Left lung (tissue), 10 donors: ENCODE results near the gene ZNF778. TPM values are rescaled to one million over a fixed set of nuclear protein-coding genes. Genes with fewer than 3 reads are reported as not detected.

Experiments used
- ATAC-seq: fragments of 200-7000 bp; cut with Tn5 transposase; one replicate; pipeline ENCODE4 v1.9.1; 2020; ENCODE audit warnings: moderate library complexity
- DNase-seq, 4 donors: peaks; one replicate each; pipeline ENCODE4 v3.0.0-alpha.2; 2013 to 2020
- H3K27ac ChIP-seq, 2 donors: fragments of 200-600 bp; sonication (generic) in 1 of 2; one replicate each; pipeline versions ENCODE4 v1.5.0 to v1.8.0; 2020 to 2021
- H3K27me3 ChIP-seq, 2 donors: fragments of 200-600 bp; sonication (generic) in 1 of 2; one replicate each; pipeline versions ENCODE4 v1.5.0 to v1.8.0; 2020 to 2021
- H3K36me3 ChIP-seq, 2 donors: fragments of 200-600 bp; sonication (generic) in 1 of 2; one replicate each; pipeline versions ENCODE4 v1.5.0 to v1.8.0; 2020 to 2021
- H3K4me1 ChIP-seq, 2 donors: fragments of 200-600 bp; one replicate each; pipeline ENCODE4 v1.8.0; 2021
- H3K4me3 ChIP-seq, 2 donors: fragments of 200-600 bp; sonication (generic) in 1 of 2; one replicate each; pipeline versions ENCODE4 v1.5.0 to v1.8.0; 2020 to 2021; ENCODE audit warnings: mild to moderate bottlenecking in 1 of 2
- H3K9me3 ChIP-seq, 2 donors: fragments of 200-600 bp; sonication (generic) in 1 of 2; one replicate each; pipeline versions ENCODE4 v1.5.0 to v1.8.0; 2020 to 2021
- CTCF ChIP-seq, 2 donors: fragments of 200-600 bp; sonication (generic) in 1 of 2; IDR thresholded peaks; one replicate each; pipeline versions ENCODE4 v1.5.0 to v1.8.0; 2021; ENCODE audit warnings: antibody characterized with exemption in 2 of 2
- intact Hi-C, 2 donors: fragments of 100-400 bp; cut with DNase I; formaldehyde crosslinking; loops; one replicate each; pipeline versions ENCODE4 v1.11.2 to v1.14.2; 2022
- polyA plus RNA-seq, 6 donors: library from polyadenylated mRNA; unstranded; fragments of 120-200 nt; gene quantifications; one replicate each; pipeline ENCODE4 v1.2.1, GENCODE V29; 2013; ENCODE audit not compliant: insufficient read length in 6 of 6
- total RNA-seq, 2 donors: library from RNA; stranded (reverse); fragmentation: NEBNext Ultra II Directional; extraction: Animal tissue kit (Norgen Biotek cat#: 25700); gene quantifications; one replicate each; pipeline ENCODE4 v1.2.1, GENCODE V29; 2021
- donor health status: DM: no; HTN: yes; CAD: no.
- donor health status: DM: no; HTN: no; CAD: no.

Gene ZNF778
- total and polyA plus RNA-seq, 8 donors = 4.0 to 9.5 (median 6.1) TPM

GRCh38 chr16:89274561-89275283 lies 57.2 kb downstream of the ZNF778 start:
- ATAC-seq (no peak), DNase-seq (peak in 1 of 4 donors; percentile 64)
- TF ChIP-seq CTCF (IDR thresholded peaks at IDR 0.05) = no peak
- Histone ChIP-seq H3K4me3 (no peak overlapping the region), H3K27me3 (no peaks in the 10 kb centered on the region), H3K27ac (no peak overlapping the region), H3K4me1 (no peaks in the 10 kb centered on the region), H3K9me3 (no peaks in the 10 kb centered on the region), H3K36me3 (peaks cover 0 to 97% of the 10 kb centered on the region in 2 donors)
- intact Hi-C loops = no loop called here

DNA sequence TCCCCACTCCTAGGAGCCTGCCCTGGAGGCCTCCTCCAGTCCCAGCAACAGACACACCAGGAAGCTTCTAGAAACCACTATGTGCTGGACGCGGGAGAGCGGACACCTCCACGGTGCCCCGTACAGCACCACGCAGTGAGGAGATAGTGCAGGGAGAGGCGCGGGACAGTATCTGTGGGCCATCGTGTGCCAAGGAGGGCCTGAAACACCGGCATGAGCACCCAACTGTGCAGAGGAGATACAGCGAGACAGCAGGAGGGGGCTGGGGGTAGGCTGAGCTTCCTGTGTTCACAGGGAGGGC lies 57.7 kb downstream of the ZNF778 start:
- Histone ChIP-seq H3K27me3 (no peaks in the 10 kb centered on the region), H3K9me3 (no peaks in the 10 kb centered on the region), H3K36me3 (peaks cover 0 to 97% of the 10 kb centered on the region in 2 donors), H3K4me3 (no peak overlapping the region), H3K4me1 (no peaks in the 10 kb centered on the region), H3K27ac (no peak overlapping the region)
- DNase-seq (no peak), ATAC-seq (no peak)
- TF ChIP-seq CTCF (IDR thresholded peaks at IDR 0.05) = no peak
- intact Hi-C loops = no loop called here

DNA sequence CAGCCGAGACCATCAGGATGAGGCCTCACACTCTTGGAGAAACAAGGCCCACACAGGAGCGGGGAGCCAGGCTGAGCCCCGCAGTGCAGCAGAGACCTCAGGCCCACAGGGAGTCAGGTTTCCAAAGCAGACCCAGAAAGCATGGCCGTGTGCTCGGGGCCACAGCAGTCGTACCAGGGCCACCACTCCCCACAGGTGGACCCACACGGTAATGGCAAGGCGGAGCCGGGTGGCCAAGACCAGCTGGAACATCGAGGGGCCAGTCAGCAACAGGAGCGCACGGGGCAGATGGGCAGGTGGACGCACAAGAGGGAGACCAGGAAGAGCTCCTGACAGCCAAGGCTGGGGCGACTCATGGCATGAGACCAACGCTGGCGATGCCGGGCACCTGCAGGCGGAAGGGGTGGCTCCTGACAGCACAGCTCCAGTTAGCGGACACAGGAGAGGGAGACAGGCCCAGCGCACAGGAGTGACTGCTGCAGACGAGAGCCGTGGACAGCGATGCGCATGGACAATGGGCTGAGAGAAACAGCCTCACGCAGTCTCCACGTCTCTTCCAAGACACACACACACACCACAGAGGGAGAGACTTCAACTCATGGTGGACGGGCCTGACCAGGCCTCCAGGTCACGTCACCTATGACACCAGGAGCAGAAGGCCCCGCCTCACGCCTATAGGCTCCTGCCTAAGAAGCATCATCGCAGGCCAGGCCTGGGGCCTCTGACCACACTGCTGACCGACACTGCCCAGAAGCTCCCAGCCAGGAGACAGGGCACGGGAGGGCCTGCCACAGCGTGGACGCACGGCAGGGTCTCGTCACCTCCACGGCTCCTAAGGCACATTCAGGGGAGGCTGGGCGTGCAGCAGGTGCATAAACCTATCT lies 58.6 kb downstream of the ZNF778 start:
- peaks cover 0 to 97% of the 10 kb centered on the region in 2 donors for H3K36me3 ChIP-seq

DNA sequence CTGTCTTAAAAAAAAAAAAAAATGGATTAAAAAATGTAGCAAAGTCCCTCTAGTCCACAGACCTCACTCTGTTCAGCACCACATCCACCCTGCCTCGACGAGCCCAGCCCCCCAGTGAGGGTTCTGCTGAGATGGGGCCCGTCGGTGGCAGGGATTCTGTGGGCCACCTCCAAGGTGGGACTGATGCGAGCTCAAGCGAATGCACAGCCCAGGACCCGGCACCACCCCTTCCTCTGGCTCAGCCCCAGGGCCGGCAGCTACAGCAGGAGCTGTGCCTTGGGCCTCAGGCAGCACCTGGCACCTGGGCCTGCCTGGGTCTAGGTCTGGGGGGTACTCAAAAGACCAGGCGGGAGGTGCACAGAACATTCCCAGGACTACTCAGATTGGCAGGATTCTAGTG lies 59.5 kb downstream of the ZNF778 start:
- ATAC-seq (no peak), DNase-seq (peak in 1 of 4 donors; percentile 74)
- H3K4me1 ChIP-seq = no peaks in the 10 kb centered on the region
- H3K9me3 ChIP-seq = no peaks in the 10 kb centered on the region
- H3K36me3 ChIP-seq = peaks cover 0 to 97% of the 10 kb centered on the region in 2 donors
- no peak for TF ChIP-seq CTCF (IDR thresholded peaks at IDR 0.05)
- intact Hi-C loops = no loop called here
- H3K4me3 ChIP-seq = no peak overlapping the region
- no peaks in the 10 kb centered on the region for H3K27me3 ChIP-seq
- H3K27ac ChIP-seq = no peak overlapping the region

More for the DNA sequence above, 58.6 kb downstream of the ZNF778 start:
- ATAC-seq = no peak
- H3K4me1 ChIP-seq = no peaks in the 10 kb centered on the region
- no peaks in the 10 kb centered on the region for H3K27me3 ChIP-seq
- H3K9me3 ChIP-seq = no peaks in the 10 kb centered on the region
- H3K27ac ChIP-seq = no peak overlapping the region
- no peak overlapping the region for H3K4me3 ChIP-seq
- TF ChIP-seq CTCF (IDR thresholded peaks at IDR 0.05) = no peak
- intact Hi-C loops = no loop called here
- peak in 1 of 4 donors; percentile 67 for DNase-seq

- peaks cover 0 to 97% of the 10 kb centered on the region in 2 donors for H3K36me3 ChIP-seq
- no peaks in the 10 kb centered on the region for H3K9me3 ChIP-seq
- H3K4me3 ChIP-seq = no peak overlapping the region
- DNase-seq = peak in 1 of 4 donors; percentile 74
- no peak for ATAC-seq
- H3K27ac ChIP-seq = no peak overlapping the region
- no peak for TF ChIP-seq CTCF (IDR thresholded peaks at IDR 0.05)
- H3K27me3 ChIP-seq = no peaks in the 10 kb centered on the region
- intact Hi-C loops = no loop called here
- no peaks in the 10 kb centered on the region for H3K4me1 ChIP-seq
These were observed 60.3 kb downstream of the ZNF778 start for GRCh38 chr16:89277641-89278341.
